Right hindlimb (tissue), 1 donor: ENCODE measurements around the gene ANO3.

Experiments used
- DNase-seq: peaks from one replicate; pipeline ENCODE4 v3.0.0-alpha.2; 2018

Gene ANO3

DNA sequence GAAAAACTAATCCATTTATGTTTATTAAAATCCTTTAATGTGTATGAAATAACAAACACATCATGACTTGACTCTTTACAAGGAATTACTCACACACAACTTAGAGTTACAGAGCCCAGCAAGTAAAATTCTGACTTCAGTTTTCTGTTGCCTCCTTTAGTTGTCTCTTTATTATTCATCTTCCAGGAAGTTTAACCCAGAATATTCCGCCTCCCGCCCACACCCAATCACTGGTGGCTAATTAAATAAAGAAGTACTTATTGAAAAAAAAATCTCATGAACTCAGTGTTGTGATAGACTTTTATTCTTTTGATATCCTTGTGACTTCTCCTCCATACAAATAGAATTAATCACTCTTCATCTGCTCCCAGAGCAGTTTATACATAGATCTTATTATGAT, 178.2 kb downstream of the ANO3 start:
- DNase-seq: no peak

DNA sequence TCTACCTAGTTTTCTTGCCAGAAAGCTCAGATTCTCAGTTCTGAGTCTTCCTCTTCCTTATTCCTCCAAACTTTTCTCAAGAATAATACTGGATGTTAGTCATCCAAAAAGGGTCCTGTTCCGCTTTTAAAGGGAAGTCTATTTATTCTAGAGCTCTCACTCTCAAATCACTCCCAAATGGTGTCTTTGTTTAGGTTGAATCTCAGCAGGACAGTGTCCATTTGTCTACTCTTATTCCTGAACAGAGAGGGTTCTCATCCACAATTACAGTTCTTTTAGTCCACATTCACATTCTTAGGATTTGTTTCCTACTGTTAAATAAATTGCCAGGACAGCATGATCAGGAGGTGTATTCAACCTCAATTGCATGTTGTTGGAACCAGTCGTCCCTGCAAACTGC, 178.8 kb downstream of the ANO3 start:
- no peak for DNase-seq

DNA sequence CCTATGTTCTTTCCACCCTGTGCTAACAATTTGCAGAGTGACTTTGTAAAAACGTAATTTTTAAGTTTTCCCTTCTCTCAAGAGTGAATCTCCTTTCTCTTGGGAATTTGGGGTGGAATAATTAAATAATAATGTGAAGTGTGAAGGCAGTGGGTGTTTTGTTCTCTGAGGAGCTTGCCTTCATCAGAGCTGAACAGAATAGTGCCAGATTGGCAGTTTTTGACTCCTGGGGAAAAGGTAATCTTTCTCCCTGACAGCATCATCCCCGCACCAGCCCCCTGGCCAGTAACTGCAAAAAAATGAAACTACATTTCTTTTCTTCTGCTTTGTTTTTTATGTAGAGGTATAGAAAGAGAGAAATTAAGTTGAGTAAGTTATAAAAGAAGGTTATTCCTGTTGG, 180.3 kb downstream of the ANO3 start:
- no peak for DNase-seq

DNA sequence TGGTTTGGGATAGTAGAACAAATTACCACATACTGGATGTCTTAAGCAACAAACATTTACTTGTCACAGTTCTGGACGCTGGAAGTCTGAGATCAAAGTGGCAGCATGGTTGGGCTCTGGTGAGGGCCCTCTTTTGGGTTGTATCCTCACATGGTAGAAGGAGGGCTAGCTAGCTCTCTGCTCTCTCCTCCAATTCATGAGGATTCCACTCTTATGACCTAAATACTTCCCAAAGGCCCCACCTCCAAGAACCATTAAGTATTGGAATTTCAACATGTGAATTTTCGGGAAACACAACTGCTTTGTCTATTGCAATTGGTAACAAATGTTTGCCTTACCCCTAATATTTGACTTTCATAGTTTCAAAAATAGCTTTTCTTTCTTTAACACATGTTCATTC, 187.5 kb downstream of the ANO3 start:
- no peak for DNase-seq

DNA sequence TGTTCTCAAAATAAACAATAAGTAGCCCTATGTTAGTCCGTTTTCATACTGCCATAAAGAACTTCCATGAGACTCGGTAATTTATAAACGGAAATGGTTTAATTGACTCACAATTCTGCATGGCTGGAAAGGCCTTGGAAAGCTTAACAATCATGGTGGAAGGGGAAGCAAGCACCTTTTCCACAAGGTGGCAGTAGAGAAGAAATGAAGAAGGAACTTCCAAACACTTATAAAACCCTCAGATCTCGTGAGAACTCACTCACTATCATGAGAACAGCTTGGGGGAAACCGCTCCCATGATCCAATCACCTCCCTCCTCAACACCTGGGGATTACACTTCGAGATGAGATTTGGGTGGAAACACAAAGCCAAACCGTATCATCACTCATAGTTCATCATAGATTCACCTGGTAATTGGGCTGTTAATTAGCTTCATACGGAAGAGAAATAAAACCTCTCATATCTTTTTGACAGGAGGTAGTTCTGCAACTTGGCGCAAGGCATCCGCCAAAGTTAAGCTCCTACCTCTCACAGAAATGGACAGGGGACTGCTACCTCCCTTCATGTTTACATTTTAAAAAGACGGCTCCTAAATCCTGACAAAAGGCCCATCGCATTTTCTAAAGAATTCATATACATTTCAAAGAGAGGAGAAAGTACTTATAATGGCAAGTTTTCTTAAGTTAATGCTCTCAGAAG, 191.1 kb downstream of the ANO3 start:
- no peak for DNase-seq

DNA sequence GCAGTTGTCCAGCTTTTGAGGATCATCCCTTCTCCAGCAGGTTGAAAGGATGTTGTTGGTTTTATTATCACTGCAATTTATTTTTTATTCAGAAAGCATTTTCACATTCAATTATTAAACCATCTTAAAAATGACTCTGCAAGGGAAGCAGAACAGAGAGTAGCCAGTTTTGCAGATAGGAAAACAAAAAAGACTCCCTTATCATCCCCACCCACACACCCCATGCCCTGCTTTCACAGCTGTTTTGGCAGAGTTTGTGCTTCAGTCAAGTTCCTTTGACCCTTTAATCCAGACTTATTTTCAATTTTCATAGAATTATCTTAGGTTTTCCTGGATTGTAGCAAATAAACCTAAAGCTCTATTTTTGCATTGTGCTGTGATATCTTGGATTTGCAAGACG, 195.8 kb downstream of the ANO3 start:
- no peak for DNase-seq

DNA sequence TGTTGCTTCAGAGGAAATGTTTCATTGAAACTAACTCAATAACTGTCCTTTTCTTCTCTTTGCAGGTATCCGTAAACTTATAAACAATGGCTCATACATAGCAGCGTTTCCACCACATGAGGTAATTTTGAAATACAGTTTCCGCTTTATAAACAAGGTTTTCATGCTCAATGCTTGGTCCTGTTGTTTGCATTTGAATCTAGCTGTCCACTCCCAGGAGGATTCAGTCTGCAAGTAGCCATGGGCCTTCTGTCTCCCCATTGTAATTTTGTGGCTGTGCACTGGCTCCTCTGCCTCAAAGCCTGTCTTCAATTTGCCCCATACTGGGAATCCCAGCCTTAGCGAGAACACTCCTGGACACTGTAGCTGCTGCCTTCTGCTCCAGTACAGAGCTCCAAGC, 205.4 kb downstream of the ANO3 start:
- no peak for DNase-seq

DNA sequence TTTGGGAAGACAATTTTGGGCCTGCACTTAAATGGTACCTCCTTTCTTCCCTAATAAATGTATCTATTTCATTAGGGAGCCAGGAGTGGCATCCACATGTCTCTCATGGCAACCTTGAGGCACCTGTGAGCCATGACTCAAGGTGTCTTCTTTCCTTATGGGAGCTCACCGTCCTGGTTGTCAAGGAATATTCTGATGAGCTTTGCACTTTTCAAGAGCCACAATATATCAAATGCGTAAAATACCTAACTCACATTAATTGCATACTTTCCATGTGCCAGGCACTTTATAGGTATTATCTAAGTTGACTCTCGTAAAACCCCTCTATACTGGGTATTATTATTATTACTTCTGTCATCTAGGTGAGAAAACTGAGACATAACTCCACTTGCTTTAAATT, 207.6 kb downstream of the ANO3 start:
- no peak for DNase-seq

DNA sequence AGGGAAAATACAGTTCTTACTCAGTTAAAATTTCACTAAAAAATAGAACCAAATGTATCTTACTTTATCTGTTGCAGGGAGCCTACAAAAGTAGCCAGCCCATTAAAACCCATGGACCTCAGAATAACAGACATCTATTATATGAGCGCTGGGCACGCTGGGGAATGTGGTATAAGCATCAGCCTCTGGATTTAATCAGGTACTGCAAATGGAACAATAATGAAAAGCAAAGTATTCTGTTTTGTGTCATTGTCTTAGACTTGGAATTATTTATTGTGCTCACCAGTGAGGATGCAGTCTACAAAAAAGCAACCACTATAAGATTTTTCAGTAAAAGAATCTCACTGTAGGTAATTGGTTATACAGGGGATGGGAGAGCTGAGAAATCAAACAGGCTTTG, 209.9 kb downstream of the ANO3 start:
- no peak for DNase-seq

DNA sequence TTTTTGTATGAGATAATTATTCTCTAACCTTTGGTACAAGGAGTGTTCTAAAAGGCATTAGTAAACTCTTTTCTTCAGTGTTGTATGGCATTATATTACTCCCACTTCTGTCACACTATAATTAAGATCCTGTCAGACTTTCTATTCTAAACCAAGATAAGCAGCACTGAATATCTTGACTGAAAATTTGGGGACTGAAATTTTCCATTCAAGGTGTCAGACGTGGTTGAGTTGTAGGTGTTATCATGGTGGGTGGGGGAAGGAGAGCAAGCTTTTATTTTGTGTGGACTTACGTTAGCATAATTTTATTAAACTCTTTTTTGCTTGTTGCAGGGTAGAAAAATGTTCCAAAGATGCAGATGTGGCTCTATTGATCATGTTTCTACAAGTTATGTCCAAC, 217.2 kb downstream of the ANO3 start:
- DNase-seq: no peak

DNA sequence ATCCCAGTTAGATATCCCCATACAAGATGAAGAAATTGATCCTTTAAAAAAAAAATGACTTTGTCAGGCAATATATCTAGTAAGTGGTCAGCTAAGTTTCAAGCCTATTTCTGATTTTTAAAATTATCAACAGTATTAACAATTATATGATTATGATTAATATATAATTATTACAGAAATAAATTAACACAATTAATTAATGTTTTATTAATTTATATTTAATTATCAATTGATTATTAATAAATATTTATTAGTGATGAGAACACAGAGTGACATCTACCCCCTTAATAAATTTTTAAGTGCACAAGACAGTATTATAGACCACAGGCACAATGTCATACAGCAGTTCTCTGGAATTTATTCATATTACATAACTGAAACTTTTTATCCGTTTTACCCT, 218.1 kb downstream of the ANO3 start:
- DNase-seq: no peak

DNA sequence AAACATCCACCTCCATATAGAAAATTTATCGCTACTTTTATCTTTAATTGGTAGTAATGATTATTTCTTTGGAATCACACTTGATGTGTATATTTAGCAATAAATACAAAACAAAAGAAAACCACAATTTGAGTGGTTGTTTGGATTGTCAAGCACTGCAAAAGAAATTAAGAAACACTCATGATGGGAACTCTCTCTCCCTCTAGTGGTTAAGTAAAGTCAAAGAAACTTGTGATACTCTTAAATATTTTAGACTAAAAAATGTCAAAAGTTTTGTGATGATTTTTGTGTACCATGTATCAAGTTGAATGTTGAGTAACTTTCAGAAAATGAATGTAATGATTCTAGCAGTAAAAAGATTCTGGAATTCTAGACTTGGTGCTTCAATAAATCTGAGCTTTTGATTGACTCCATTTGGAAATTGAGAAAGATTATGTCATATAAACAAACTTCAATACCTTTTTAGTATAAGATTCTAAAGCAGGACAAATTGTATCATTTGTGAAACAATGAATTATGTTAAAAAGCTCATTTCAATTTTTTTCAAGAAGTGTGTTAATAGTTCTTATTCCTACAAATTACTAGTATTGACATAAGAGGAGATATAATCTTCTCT, 219.4 kb downstream of the ANO3 start:
- DNase-seq: no peak

DNA sequence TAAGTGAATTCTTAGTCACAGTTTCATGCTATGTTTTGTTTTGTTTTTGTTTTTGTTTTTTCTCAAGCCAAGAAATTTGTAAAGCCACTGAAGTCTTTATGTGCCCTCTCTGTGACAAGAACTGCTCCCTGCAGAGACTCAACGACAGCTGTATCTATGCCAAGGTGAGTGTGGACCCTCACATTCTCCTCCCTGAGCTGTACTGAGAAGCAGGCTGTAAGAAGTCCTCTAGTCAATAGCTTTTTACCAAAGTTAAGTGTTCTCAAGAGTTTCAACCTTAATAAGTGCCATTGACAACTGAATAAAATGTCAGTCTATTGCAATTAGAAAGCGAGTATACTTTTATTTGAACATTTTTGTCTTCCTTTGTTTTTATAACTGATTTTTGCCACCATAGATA, 221.3 kb downstream of the ANO3 start:
- no peak for DNase-seq

DNA sequence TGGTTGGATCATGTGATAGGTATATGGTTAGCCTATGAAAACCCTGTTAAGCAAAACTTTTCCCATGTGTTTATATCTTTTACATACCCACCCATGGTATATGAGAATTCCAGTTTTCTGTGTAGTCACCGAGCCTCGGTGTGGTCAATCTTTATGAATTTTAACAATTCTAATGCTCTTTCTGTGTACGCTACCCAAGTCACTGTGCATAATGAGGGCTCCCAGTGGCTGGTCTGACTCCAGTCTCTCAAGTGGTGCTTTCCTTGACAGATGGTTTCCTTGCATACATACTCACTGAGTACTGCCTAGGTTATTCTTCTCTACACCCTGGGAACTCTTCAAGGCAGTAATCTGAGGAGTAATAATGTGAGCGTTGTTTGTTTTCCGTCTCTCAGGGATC, 222.5 kb downstream of the ANO3 start:
- no peak for DNase-seq

DNA sequence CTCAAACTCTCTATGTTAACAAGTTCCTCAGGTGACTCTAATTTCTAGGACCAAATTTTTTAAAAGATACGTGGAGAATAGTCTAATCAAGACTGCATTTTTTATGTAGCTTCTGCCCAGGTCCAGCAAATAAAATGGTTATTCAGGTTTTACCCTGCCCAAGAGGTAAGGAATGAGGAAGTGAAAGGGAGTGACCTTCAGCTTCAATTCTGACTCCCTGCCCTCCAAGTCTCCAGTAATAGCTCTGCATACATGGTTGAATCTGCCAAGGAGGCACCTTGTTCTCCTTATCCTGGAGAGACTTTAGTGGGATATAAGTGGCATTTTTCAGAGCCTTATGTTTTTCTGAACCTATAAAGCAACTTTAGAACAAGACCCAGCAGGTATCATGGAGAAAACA, 224.7 kb downstream of the ANO3 start:
- no peak for DNase-seq

DNA sequence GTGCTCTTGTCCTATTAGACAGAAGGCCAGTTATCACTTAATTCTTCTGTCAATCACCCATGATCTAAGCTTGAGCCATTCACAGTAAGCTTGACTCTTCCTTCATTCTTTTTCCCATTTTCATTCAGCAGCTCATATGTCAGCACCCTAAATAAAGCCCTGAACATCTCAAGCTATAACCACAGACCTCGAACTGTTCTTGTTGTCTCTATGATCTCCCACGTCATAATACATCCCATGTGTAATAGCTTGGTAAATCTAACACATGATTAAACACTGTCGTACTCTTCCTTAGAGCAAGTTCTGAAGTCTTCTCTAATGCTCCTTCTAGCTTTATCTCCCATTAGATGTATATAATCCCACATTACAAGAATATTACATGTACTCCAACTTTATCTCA, 225.7 kb downstream of the ANO3 start:
- no peak for DNase-seq

DNA sequence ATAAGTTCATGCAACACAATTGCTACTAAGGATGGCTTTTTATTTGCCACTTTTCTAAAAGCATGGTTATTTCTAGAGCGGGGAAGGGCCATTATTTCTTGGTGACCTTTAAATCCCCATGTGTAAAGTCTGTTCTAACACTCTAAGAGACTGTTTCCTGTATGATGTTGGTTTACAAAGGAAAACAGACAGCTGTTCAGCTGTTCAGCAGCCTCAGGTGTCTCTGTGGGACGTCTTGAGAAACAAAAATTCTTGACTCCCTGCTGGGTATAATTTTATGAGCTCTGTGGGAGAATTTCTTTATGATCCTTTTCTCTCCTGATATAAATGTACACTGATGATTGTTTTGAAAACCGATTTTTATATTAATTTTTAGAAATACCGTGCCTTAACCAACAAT, 226.3 kb downstream of the ANO3 start:
- no peak for DNase-seq

DNA sequence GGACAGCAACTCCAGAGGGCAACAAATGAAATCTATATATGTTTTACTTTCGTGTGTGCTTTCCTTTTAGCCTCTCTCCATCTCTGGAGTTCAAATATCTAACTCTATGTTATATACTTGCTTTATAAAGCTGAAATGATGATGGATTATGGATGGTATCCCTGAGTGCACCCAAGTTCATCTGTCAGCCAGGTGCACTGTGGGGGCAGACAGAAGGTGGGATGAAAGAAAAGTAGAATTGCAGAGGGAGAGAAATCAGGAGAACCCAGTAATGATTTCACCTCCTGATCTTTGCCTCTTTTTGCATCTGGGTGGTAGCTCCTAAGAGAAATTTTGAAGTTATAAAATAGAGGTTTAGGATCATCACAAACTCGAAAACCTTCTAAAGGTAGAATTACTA, 237.7 kb downstream of the ANO3 start:
- no peak for DNase-seq

DNA sequence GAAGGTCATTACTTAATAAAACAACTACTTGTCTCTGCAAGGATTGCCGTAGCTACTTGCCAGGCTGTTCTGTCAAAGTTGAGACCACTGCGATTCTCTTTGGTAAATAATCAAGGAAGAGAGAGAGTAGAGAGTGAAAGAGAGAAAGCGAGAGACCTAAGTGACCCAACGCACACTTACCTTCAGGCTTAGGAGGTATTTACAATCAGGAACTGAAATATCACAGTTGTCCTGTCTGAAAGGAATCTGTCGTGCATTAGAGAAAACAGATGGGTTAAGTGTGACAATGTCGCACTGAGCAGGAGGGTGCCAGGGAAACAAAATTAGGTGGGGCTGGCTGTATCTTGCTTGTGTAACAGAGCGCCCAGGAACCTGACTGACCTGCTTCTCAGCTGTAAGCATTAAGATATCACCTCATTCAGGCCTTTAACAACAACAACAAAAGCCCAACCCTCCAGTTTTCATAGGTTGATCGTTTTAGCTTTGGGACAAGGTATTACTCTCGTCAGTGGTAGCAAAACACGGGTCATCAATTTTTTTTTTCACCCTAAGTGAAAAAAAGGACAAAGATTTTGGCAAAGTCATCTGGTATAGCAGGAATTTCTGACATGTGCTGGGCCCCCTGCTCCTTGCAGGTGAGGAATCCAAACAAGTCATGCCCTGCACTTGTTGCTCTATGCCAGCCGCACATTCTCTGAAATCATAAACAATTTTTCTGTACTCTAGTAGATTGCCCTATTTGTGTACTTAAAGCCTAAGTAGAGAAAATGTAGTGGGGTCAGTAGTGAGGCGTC, 240.1 kb downstream of the ANO3 start, which contains the start of gene MUC15:
MUC15 (minus strand) TSS at position 403 of the 794 bp plus-strand sequence. CDS start 5,169 bp downstream, outside the sequence.
- no peak for DNase-seq

DNA sequence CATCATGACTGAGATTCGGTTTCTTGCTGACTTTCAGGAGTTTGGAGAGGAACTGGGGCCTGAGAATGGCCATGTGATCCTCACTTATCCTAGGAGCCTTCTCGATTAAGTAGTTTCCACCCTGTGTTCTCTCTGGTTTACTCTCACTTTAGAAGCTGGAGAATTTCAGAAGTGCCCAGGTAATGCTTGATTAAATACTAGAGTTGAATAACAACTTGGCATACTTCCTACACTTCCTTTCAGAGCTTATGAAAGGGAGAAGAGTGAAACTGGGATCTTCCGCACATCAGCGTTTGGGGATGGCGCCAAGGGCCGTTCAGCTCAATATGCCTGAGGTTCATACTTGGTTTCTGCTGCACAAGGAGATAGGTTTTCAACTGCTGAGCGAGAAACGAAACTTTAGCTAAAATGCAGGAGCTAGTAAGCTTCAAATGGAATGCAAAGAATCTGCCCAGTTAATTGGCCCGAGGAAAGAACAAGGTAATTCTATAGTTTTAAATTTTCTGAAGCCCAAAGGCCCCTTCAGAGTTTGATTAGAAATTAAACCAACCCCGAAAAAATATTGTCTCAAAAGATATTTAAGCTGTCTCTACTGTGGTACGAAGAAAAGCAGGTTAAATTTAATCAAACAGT, 241.0 kb downstream of the ANO3 start:
- no peak for DNase-seq

DNA sequence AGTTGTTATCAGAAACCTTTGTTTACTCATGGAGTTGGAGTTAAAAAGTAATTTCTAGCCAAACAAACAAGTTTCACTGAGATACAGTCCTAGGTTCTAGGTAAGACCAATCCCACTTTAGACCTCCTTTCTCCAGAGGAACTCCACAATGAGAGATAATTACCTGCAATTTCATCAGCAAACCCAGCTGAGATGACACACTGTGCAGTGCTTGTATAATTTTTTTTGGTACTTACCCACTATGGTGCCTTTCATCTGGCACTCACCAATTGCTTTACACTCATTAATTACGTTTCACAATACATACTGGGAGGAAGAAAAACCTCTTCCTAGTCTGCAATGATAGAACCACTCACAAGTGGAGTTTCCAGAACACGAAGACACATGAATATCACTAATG, 242.0 kb downstream of the ANO3 start:
- DNase-seq: no peak

DNA sequence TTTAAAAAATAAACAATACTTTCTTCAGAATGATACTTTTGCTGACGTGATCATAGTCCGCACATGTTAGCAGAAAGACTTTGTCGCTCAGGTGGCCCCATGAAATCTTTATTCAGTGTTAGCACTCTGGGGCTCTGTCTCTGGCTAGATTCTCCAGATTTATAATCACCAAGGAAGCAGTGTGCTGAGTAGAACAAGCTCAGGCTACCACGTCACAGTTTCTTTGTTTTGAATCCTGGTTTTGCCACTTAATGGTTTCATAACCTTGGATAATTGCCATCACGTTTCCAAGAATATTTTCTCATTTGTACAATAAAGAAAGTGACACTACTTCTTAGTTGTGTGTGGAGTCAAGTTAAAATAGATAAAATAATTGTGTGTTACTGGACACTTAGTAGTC, 244.0 kb downstream of the ANO3 start:
- DNase-seq: no peak

DNA sequence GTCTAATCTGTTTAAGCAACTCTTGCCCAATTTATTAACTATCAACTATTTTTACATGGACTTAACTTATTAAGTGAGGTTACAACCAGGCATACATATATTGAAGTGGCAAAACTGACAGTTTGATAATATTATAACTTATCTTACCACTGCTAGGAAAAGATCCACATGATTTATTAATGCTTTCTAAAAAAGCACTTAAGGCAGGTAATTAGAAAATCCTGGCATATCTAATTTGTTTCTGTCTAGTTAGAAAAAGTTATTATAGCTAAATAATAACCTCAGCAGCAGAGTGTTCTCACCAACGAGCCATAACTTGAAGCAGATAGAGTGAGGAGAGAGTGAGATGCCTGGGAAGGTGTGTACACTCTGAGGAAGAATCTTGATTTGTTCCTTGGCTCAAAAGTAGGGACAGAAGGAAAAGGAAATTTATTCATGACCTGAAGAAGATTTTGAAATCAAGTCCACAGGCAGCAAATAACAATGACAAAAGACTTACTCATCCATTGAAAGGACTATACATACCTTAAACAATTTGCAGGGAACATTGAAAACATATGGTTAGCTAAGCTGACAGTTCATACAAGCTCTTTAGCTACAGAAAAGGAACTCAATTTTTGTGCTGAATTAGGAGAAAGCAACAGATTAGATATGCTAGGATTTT, 247.2 kb downstream of the ANO3 start:
- no peak for DNase-seq
